Measurements from ENCODE around the gene PRKACG.

The PRKACG gene

GRCh38 chr9:68980341-68980914 lies 33.5 kb downstream of the PRKACG start:
- POLR2A ChIA-PET = no interaction called here
- H3K4me3 ChIP-seq (ENCODE audit: control insufficient read depth in 1 of 7, extremely low read depth in 1 of 7, insufficient read depth in 4 of 7, low read depth in 2 of 7, low read length in 6 of 7) = no peak overlapping the region
- H3K36me3 ChIP-seq (ENCODE audit: control insufficient read depth in 4 of 4, insufficient read depth in 4 of 4, low read length in 3 of 4) = no peaks in the 10 kb centered on the region
- H3K9me3 ChIP-seq (ENCODE audit: control extremely low read depth in 1 of 5, control insufficient read depth in 4 of 5, insufficient read depth in 2 of 5, low read depth in 1 of 5, low read length in 4 of 5) = peaks cover 0 to 3% (median 0%) of the 10 kb centered on the region in 5 experiments
- DNase-seq = peak in 1 of 3 donors; percentile 10
- 83% methylated on average over 1 of the region's 3 CpGs for WGBS (ENCODE audit: insufficient coverage)
- peak overlapping the region in 1 of 2 experiments; percentile 79 for H3K27ac ChIP-seq (ENCODE audit: insufficient read depth in 1 of 2, low read depth in 1 of 2, low read length in 2 of 2, poor library complexity in 1 of 2, severe bottlenecking in 2 of 2)
- peaks cover 29 to 81% (median 64%) of the 10 kb centered on the region in 4 experiments for H3K4me1 ChIP-seq (ENCODE audit: control extremely low read depth in 1 of 4, control insufficient read depth in 4 of 4, insufficient read depth in 4 of 4, low read length in 3 of 4)
- H3K27me3 ChIP-seq (replicated peaks in 2 of 5; ENCODE audit: control insufficient read depth in 4 of 5, insufficient read depth in 5 of 5, low read length in 4 of 5) = no peaks in the 10 kb centered on the region
- CTCF ChIA-PET = interaction anchor here (0.9 to 2.5 kb wide), 5 partner anchors 9 to 276 kb away, joined by 3 to 6 read pairs (median 5); no protein-coding TSS in a partner anchor

- H3K4me3 ChIP-seq (ENCODE audit: control insufficient read depth in 1 of 7, extremely low read depth in 1 of 7, insufficient read depth in 4 of 7, low read depth in 2 of 7, low read length in 6 of 7) = no peak overlapping the region
- peak overlapping the region in 1 of 2 experiments; percentile 27 for H3K27ac ChIP-seq (ENCODE audit: insufficient read depth in 1 of 2, low read depth in 1 of 2, low read length in 2 of 2, poor library complexity in 1 of 2, severe bottlenecking in 2 of 2)
- no peaks in the 10 kb centered on the region for H3K36me3 ChIP-seq (ENCODE audit: control insufficient read depth in 4 of 4, insufficient read depth in 4 of 4, low read length in 3 of 4)
- peak in 2 of 3 donors; percentile 79 to 86 for DNase-seq
- peaks cover 0 to 3% (median 0%) of the 10 kb centered on the region in 5 experiments for H3K9me3 ChIP-seq (ENCODE audit: control extremely low read depth in 1 of 5, control insufficient read depth in 4 of 5, insufficient read depth in 2 of 5, low read depth in 1 of 5, low read length in 4 of 5)
- 66% methylated on average over 7 of the region's 9 CpGs for WGBS (ENCODE audit: insufficient coverage)
- CTCF ChIA-PET = interaction anchor here (0.7 to 2.5 kb wide), 4 partner anchors 10 to 48 kb away, joined by 3 to 6 read pairs (median 4); no protein-coding TSS in a partner anchor
- H3K27me3 ChIP-seq (replicated peaks in 2 of 5; ENCODE audit: control insufficient read depth in 4 of 5, insufficient read depth in 5 of 5, low read length in 4 of 5) = no peaks in the 10 kb centered on the region
- peaks cover 32 to 85% (median 68%) of the 10 kb centered on the region in 4 experiments for H3K4me1 ChIP-seq (ENCODE audit: control extremely low read depth in 1 of 4, control insufficient read depth in 4 of 4, insufficient read depth in 4 of 4, low read length in 3 of 4)
- POLR2A ChIA-PET = no interaction called here
Observed at GRCh38 chr9:68979538-68980314, 34.2 kb downstream of the PRKACG start.

GRCh38 chr9:68978501-68978900 lies 35.4 kb downstream of the PRKACG start:
- Histone ChIP-seq H3K4me3 (ENCODE audit: control insufficient read depth in 1 of 7, extremely low read depth in 1 of 7, insufficient read depth in 4 of 7, low read depth in 2 of 7, low read length in 6 of 7) (peak overlapping the region in 1 of 7 experiments; percentile 19), H3K27ac (ENCODE audit: insufficient read depth in 1 of 2, low read depth in 1 of 2, low read length in 2 of 2, poor library complexity in 1 of 2, severe bottlenecking in 2 of 2) (no peak overlapping the region), H3K36me3 (ENCODE audit: control insufficient read depth in 4 of 4, insufficient read depth in 4 of 4, low read length in 3 of 4) (no peaks in the 10 kb centered on the region), H3K4me1 (ENCODE audit: control extremely low read depth in 1 of 4, control insufficient read depth in 4 of 4, insufficient read depth in 4 of 4, low read length in 3 of 4) (peaks cover 34 to 89% (median 68%) of the 10 kb centered on the region in 4 experiments), H3K9me3 (ENCODE audit: control extremely low read depth in 1 of 5, control insufficient read depth in 4 of 5, insufficient read depth in 2 of 5, low read depth in 1 of 5, low read length in 4 of 5) (peaks cover 0 to 3% (median 0%) of the 10 kb centered on the region in 5 experiments), H3K27me3 (replicated peaks in 2 of 5; ENCODE audit: control insufficient read depth in 4 of 5, insufficient read depth in 5 of 5, low read length in 4 of 5) (no peaks in the 10 kb centered on the region)
- DNase-seq = no peak
- CTCF ChIA-PET = interaction anchor here (1.7 kb wide), 2 partner anchors 11 to 20 kb away, joined by 4 to 7 read pairs; no protein-coding TSS in a partner anchor
- POLR2A ChIA-PET = no interaction called here
- no CpG with 5 or more reads among the region's 3 CpGs for WGBS (ENCODE audit: insufficient coverage)

GRCh38 chr9:68978066-68978465 lies 35.8 kb downstream of the PRKACG start:
- H3K27ac ChIP-seq (ENCODE audit: insufficient read depth in 1 of 2, low read depth in 1 of 2, low read length in 2 of 2, poor library complexity in 1 of 2, severe bottlenecking in 2 of 2) = no peak overlapping the region
- H3K36me3 ChIP-seq (ENCODE audit: control insufficient read depth in 4 of 4, insufficient read depth in 4 of 4, low read length in 3 of 4) = no peaks in the 10 kb centered on the region
- H3K9me3 ChIP-seq (ENCODE audit: control extremely low read depth in 1 of 5, control insufficient read depth in 4 of 5, insufficient read depth in 2 of 5, low read depth in 1 of 5, low read length in 4 of 5) = peaks cover 0 to 3% (median 0%) of the 10 kb centered on the region in 5 experiments
- H3K4me3 ChIP-seq (ENCODE audit: control insufficient read depth in 1 of 7, extremely low read depth in 1 of 7, insufficient read depth in 4 of 7, low read depth in 2 of 7, low read length in 6 of 7) = no peak overlapping the region
- peaks cover 31 to 85% (median 64%) of the 10 kb centered on the region in 4 experiments for H3K4me1 ChIP-seq (ENCODE audit: control extremely low read depth in 1 of 4, control insufficient read depth in 4 of 4, insufficient read depth in 4 of 4, low read length in 3 of 4)
- CTCF ChIA-PET = interaction anchor here (1.0 to 1.7 kb wide), 3 partner anchors 11 to 42 kb away, joined by 3 to 7 read pairs (median 4); no protein-coding TSS in a partner anchor
- WGBS (ENCODE audit: insufficient coverage) = no CpG with 5 or more reads among the region's 4 CpGs
- no peaks in the 10 kb centered on the region for H3K27me3 ChIP-seq (replicated peaks in 2 of 5; ENCODE audit: control insufficient read depth in 4 of 5, insufficient read depth in 5 of 5, low read length in 4 of 5)
- POLR2A ChIA-PET = no interaction called here
- DNase-seq = peak in 2 of 3 donors; percentile 89 to 94

- CTCF ChIA-PET = interaction anchor here (0.5 to 3.3 kb wide), 7 partner anchors 8 to 414 kb away, joined by 3 to 16 read pairs (median 4); no protein-coding TSS in a partner anchor
Observed at GRCh38 chr9:68975365-68976043, 38.4 kb downstream of the PRKACG start.

GRCh38 chr9:68974901-68975300 lies 39.0 kb downstream of the PRKACG start:
- peaks cover 0 to 3% (median 0%) of the 10 kb centered on the region in 5 experiments for H3K9me3 ChIP-seq (ENCODE audit: control extremely low read depth in 1 of 5, control insufficient read depth in 4 of 5, insufficient read depth in 2 of 5, low read depth in 1 of 5, low read length in 4 of 5)
- ChIA-PET POLR2A (no interaction called here), CTCF (interaction anchor here (0.8 to 3.3 kb wide), 7 partner anchors 9 to 414 kb away, joined by 3 to 16 read pairs (median 3); no protein-coding TSS in a partner anchor)

More at GRCh38 chr9:68975365-68976043, 38.4 kb downstream of the PRKACG start:
- POLR2A ChIA-PET = interaction anchor here (0.6 kb wide), 1 partner anchor 67 kb away, joined by 3 read pairs; no protein-coding TSS in a partner anchor
- Histone ChIP-seq H3K36me3 (ENCODE audit: control insufficient read depth in 4 of 4, insufficient read depth in 4 of 4, low read length in 3 of 4) (no peaks in the 10 kb centered on the region), H3K4me1 (ENCODE audit: control extremely low read depth in 1 of 4, control insufficient read depth in 4 of 4, insufficient read depth in 4 of 4, low read length in 3 of 4) (peaks cover 21 to 60% (median 40%) of the 10 kb centered on the region in 4 experiments), H3K9me3 (ENCODE audit: control extremely low read depth in 1 of 5, control insufficient read depth in 4 of 5, insufficient read depth in 2 of 5, low read depth in 1 of 5, low read length in 4 of 5) (peaks cover 0 to 3% (median 0%) of the 10 kb centered on the region in 5 experiments), H3K27ac (ENCODE audit: insufficient read depth in 1 of 2, low read depth in 1 of 2, low read length in 2 of 2, poor library complexity in 1 of 2, severe bottlenecking in 2 of 2) (peak overlapping the region in 1 of 2 experiments; percentile 39), H3K27me3 (replicated peaks in 2 of 5; ENCODE audit: control insufficient read depth in 4 of 5, insufficient read depth in 5 of 5, low read length in 4 of 5) (no peaks in the 10 kb centered on the region), H3K4me3 (ENCODE audit: control insufficient read depth in 1 of 7, extremely low read depth in 1 of 7, insufficient read depth in 4 of 7, low read depth in 2 of 7, low read length in 6 of 7) (peak overlapping the region in 1 of 7 experiments; percentile 25)
- DNase-seq = peak in 2 of 3 donors; percentile 68 to 83
- WGBS (ENCODE audit: insufficient coverage) = 40% methylated on average over 3 of the region's 5 CpGs

More at GRCh38 chr9:68974901-68975300, 39.0 kb downstream of the PRKACG start:
- DNase-seq = peak in 2 of 3 donors; percentile 68 to 79
- Histone ChIP-seq H3K36me3 (ENCODE audit: control insufficient read depth in 4 of 4, insufficient read depth in 4 of 4, low read length in 3 of 4) (no peaks in the 10 kb centered on the region), H3K27me3 (replicated peaks in 2 of 5; ENCODE audit: control insufficient read depth in 4 of 5, insufficient read depth in 5 of 5, low read length in 4 of 5) (no peaks in the 10 kb centered on the region), H3K27ac (ENCODE audit: insufficient read depth in 1 of 2, low read depth in 1 of 2, low read length in 2 of 2, poor library complexity in 1 of 2, severe bottlenecking in 2 of 2) (peak overlapping the region in 1 of 2 experiments; percentile 39), H3K4me1 (ENCODE audit: control extremely low read depth in 1 of 4, control insufficient read depth in 4 of 4, insufficient read depth in 4 of 4, low read length in 3 of 4) (peaks cover 15 to 54% (median 34%) of the 10 kb centered on the region in 4 experiments), H3K4me3 (ENCODE audit: control insufficient read depth in 1 of 7, extremely low read depth in 1 of 7, insufficient read depth in 4 of 7, low read depth in 2 of 7, low read length in 6 of 7) (peak overlapping the region in 2 of 7 experiments; percentile 25 to 38)
- WGBS (ENCODE audit: insufficient coverage) = 20% methylated on average over 1 of the region's 3 CpGs

Measured in common myeloid progenitor, CD34-positive (primary cell).